ENCODE measurements around the gene FGD3. TPM values are rescaled to one million over a fixed set of nuclear protein-coding genes. Genes with fewer than 3 reads are reported as not detected.

The FGD3 gene
- total and polyA plus RNA-seq, 2 experiments from 2014 or later = not detected

- Histone ChIP-seq H3K36me3 (ENCODE audit: low read depth) (no peaks in the 10 kb centered on the region), H2AFZ (no peak within 1 kb of the TSS; the same call in 1 of the 2 replicates), H3K9me3 (ENCODE audit: low read depth) (no peaks in the 10 kb centered on the region), H3K9ac (no peak within 1 kb of the TSS), H3K4me2 (ENCODE audit: unreplicated experiment) (no peak within 1 kb of the TSS), H3K4me3 (no peak within 1 kb of the TSS), H3K9me2 (ENCODE audit: insufficient read depth) (no peaks in the 10 kb centered on the region), H3K4me1 (ENCODE audit: insufficient read depth) (peaks cover 8% of the 10 kb centered on the region; the same call in 1 of the 2 replicates), H4K20me1 (ENCODE audit: insufficient read depth) (no peaks in the 10 kb centered on the region), H3K27ac (no peak within 1 kb of the TSS), H3K79me2 (ENCODE audit: insufficient read depth) (no peaks in the 10 kb centered on the region), H3F3A (ENCODE audit: insufficient read depth) (no peaks in the 10 kb centered on the region), H3K27me3 (replicated peaks; ENCODE audit: insufficient read depth) (no peaks in the 10 kb centered on the region)
- no peak for DNase-seq
- in situ Hi-C loops (cut with MboI) = no loop called here
- no peak for TF ChIP-seq EZH2 (IDR thresholded peaks at IDR 0.05; ENCODE audit: insufficient read depth, poor library complexity, severe bottlenecking)
- no peak for TF ChIP-seq EZH2phosphoT487 (IDR thresholded peaks at IDR 0.05; ENCODE audit: insufficient read depth, low read depth)
- WGBS, 2 experiments (ENCODE audit: low coverage in 1 of 2, low lambda C conversion rate in 2 of 2, missing lambda C conversion rate in 2 of 2) = 10 to 13% methylated on average over 24 to 37 of the region's 55 CpGs
Observed at GRCh38 chr9:93058355-93059010, 111.2 kb downstream of the FGD3 start, which contains the start of gene SUSD3. Gene SUSD3, plus strand, starts transcription at chr9:93058701. Its CDS starts 42 bp downstream, at chr9:93058743.

DNA sequence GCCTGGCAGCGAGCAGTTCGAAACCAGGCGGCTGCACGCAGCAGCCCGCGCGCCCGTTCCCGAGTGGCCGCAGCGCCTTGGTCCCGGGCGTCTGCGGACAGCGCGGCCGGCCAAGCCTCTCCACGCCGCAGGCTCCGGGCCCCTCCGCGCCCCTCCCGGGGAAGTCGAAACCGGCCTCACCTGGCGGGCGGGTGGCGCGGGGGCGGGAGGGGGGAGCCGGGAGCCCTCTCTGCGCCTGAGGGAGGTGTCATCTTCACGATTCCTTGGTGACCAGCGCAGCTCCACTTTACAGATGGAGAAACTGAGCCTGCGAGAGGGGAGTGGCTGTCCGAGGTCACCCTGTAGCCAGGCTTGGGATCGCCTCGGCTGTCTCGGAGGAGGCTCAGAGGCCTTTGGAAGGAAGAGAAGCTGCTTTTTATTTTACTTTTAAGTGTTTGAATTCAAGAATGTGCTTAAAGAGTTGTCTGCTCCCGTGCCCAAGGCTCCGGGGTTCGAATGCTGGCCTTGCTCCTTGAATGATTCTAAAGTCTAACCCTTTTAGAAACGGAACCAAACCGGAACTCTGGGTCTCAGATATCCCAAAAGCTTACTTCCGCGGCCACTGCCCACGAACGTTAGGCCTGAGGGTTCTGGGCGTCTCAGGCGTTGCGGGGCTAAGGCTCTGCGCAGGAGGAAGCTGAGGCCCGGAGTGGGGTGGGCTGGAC is 111.8 kb downstream of the FGD3 start:
- H3K79me2 ChIP-seq (ENCODE audit: insufficient read depth) = no peaks in the 10 kb centered on the region
- H3K4me1 ChIP-seq (ENCODE audit: insufficient read depth) = peaks cover 8% of the 10 kb centered on the region; the same call in 1 of the 2 replicates
- no peak overlapping the region for H3K9ac ChIP-seq
- no peak overlapping the region for H3K27ac ChIP-seq
- H3K4me2 ChIP-seq (ENCODE audit: unreplicated experiment) = no peak overlapping the region
- no peaks in the 10 kb centered on the region for H3K9me3 ChIP-seq (ENCODE audit: low read depth)
- no peaks in the 10 kb centered on the region for H3F3A ChIP-seq (ENCODE audit: insufficient read depth)
- no peaks in the 10 kb centered on the region for H3K36me3 ChIP-seq (ENCODE audit: low read depth)
- WGBS, 2 experiments (ENCODE audit: low coverage in 1 of 2, low lambda C conversion rate in 2 of 2, missing lambda C conversion rate in 2 of 2) = 46 to 67% methylated on average over 30 to 51 of the region's 53 CpGs
- H3K27me3 ChIP-seq (replicated peaks; ENCODE audit: insufficient read depth) = no peaks in the 10 kb centered on the region
- H3K4me3 ChIP-seq = no peak overlapping the region
- TF ChIP-seq EZH2 (IDR thresholded peaks at IDR 0.05; ENCODE audit: insufficient read depth, poor library complexity, severe bottlenecking) (no peak), EZH2phosphoT487 (IDR thresholded peaks at IDR 0.05; ENCODE audit: insufficient read depth, low read depth) (no peak)
- no peaks in the 10 kb centered on the region for H4K20me1 ChIP-seq (ENCODE audit: insufficient read depth)
- in situ Hi-C loops (cut with MboI) = no loop called here
- DNase-seq = no peak
- H3K9me2 ChIP-seq (ENCODE audit: insufficient read depth) = no peaks in the 10 kb centered on the region
- no peak overlapping the region; the same call in 1 of the 2 replicates for H2AFZ ChIP-seq

DNA sequence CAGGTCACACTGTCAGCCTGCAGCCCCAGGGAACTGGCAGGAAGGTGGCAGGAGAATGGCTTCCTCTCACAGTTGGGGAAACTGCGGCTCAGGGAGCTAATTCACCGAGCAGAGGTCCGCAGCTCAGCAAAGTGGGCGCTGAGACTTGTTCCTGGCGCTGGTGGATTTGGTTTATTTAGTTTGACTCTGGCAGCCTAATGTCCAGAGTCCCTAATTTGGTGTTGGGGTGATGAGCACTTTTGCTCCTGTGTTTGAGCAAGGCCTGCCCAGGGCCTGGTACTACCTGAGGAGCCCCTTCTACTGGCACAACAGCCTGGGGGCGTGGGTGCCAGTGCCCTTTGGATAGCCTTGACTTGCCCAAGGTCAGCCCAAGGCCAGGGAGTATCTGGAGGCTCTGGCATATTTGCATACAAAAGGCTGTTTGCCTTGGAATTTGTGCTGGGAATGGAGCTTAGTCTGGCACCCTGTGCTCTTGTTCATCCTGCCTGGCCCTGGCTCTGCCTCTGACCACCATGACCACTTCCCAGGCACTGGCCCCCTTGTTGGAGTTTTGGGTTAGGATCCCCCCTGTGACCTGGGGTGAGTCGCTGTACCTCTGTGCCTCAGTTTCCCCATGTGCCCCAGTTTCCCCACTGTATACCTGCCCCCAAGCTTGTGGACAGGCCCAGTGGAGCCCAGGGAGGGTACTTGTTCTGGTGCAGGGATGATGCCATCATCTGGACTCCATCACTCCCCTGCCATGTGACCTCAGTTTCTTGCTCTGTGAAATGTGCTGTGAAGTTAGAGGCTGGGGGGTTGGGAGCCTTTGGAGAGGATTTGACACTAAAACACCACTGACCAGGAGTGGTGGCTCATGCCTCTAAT is 112.6 kb downstream of the FGD3 start:
- 86 to 87% methylated on average over 7 of the region's 7 CpGs for WGBS, 2 experiments (ENCODE audit: low coverage in 1 of 2, low lambda C conversion rate in 2 of 2, missing lambda C conversion rate in 2 of 2)
- Histone ChIP-seq H3F3A (ENCODE audit: insufficient read depth) (no peaks in the 10 kb centered on the region), H3K27me3 (replicated peaks; ENCODE audit: insufficient read depth) (no peaks in the 10 kb centered on the region), H3K4me1 (ENCODE audit: insufficient read depth) (peaks cover 8% of the 10 kb centered on the region; the same call in 1 of the 2 replicates), H3K27ac (no peak overlapping the region), H2AFZ (no peak overlapping the region; the same call in 1 of the 2 replicates), H3K4me2 (ENCODE audit: unreplicated experiment) (no peak overlapping the region), H4K20me1 (ENCODE audit: insufficient read depth) (no peaks in the 10 kb centered on the region), H3K4me3 (no peak overlapping the region), H3K36me3 (ENCODE audit: low read depth) (no peaks in the 10 kb centered on the region), H3K9ac (no peak overlapping the region), H3K9me3 (ENCODE audit: low read depth) (no peaks in the 10 kb centered on the region), H3K79me2 (ENCODE audit: insufficient read depth) (no peaks in the 10 kb centered on the region), H3K9me2 (ENCODE audit: insufficient read depth) (no peaks in the 10 kb centered on the region)
- in situ Hi-C loops (cut with MboI) = no loop called here
- no peak for DNase-seq
- TF ChIP-seq EZH2phosphoT487 (IDR thresholded peaks at IDR 0.05; ENCODE audit: insufficient read depth, low read depth) (no peak), EZH2 (IDR thresholded peaks at IDR 0.05; ENCODE audit: insufficient read depth, poor library complexity, severe bottlenecking) (no peak)

- DNase-seq = peak; percentile 53
- Histone ChIP-seq H3K9me3 (ENCODE audit: low read depth) (no peaks in the 10 kb centered on the region), H4K20me1 (ENCODE audit: insufficient read depth) (no peaks in the 10 kb centered on the region), H3K27ac (no peak overlapping the region), H3K4me1 (ENCODE audit: insufficient read depth) (peaks cover 8% of the 10 kb centered on the region; the same call in 1 of the 2 replicates), H3K9ac (no peak overlapping the region), H3K4me3 (no peak overlapping the region), H2AFZ (peak overlapping the region; percentile 48), H3K9me2 (ENCODE audit: insufficient read depth) (no peaks in the 10 kb centered on the region), H3K79me2 (ENCODE audit: insufficient read depth) (no peaks in the 10 kb centered on the region), H3F3A (ENCODE audit: insufficient read depth) (no peaks in the 10 kb centered on the region), H3K27me3 (replicated peaks; ENCODE audit: insufficient read depth) (no peaks in the 10 kb centered on the region), H3K36me3 (ENCODE audit: low read depth) (no peaks in the 10 kb centered on the region), H3K4me2 (ENCODE audit: unreplicated experiment) (peak overlapping the region; percentile 20)
- TF ChIP-seq EZH2 (IDR thresholded peaks at IDR 0.05; ENCODE audit: insufficient read depth, poor library complexity, severe bottlenecking) (no peak), EZH2phosphoT487 (IDR thresholded peaks at IDR 0.05; ENCODE audit: insufficient read depth, low read depth) (no peak)
- 76 to 83% methylated on average over 8 of the region's 8 CpGs for WGBS, 2 experiments (ENCODE audit: low coverage in 1 of 2, low lambda C conversion rate in 2 of 2, missing lambda C conversion rate in 2 of 2)
- in situ Hi-C loops (cut with MboI) = no loop called here
Observed at GRCh38 chr9:93060746-93061259, 113.5 kb downstream of the FGD3 start.
